GM12878 (cell line): ENCODE data around the gene TNK1.

Source experiments
- CEBPB ChIP-seq, 2 experiments: fragments of 150-350 bp in 1 of 2; IDR thresholded peaks; 2 replicates each; pipeline ENCODE4 v1.6.1; 2012 to 2014; ENCODE audit warnings: low read depth in 2 of 2, low read length in 2 of 2, borderline replicate concordance in 1 of 2, inconsistent platforms in 1 of 2
- CREM ChIP-seq: IDR thresholded peaks from 2 replicates; pipeline ENCODE4 v1.6.1; 2014; ENCODE audit warnings: antibody characterized with exemption, low read depth
- CTCF ChIP-seq, 3 experiments: IDR thresholded peaks in 2 of 3; conservative IDR thresholded peaks in 1 of 3; 2 replicates each; pipeline ENCODE4 v1.5.1; 2011; ENCODE audit warnings: low read depth in 3 of 3, low read length in 3 of 3, mild to moderate bottlenecking in 3 of 3, control low read depth in 2 of 3, moderate library complexity in 2 of 3, inconsistent platforms in 1 of 3, mixed read lengths in 1 of 3; ENCODE audit not compliant: control insufficient read depth in 2 of 3, insufficient read depth in 1 of 3; ENCODE audit errors: extremely low read depth in 1 of 3
- DPF2 ChIP-seq: fragments of 450-650 bp; IDR thresholded peaks from 2 replicates; pipeline ENCODE4 v1.6.1; 2017; ENCODE audit warnings: mild to moderate bottlenecking
- EP300 ChIP-seq, 2 experiments: fragments of 150-350 bp in 1 of 2; IDR thresholded peaks; 2 replicates each; pipeline ENCODE4 v1.6.1; 2011 to 2012; ENCODE audit warnings: low read depth in 2 of 2, low read length in 2 of 2, borderline replicate concordance in 1 of 2, improper control_type of control experiment in 1 of 2, inconsistent platforms in 1 of 2; ENCODE audit not compliant: control insufficient read depth in 1 of 2
- NR2C1 ChIP-seq: fragments of 450-650 bp; IDR thresholded peaks from 2 replicates; pipeline ENCODE4 v1.6.1; 2017; ENCODE audit warnings: antibody characterized with exemption, mild to moderate bottlenecking, moderate library complexity
- NR2C2 ChIP-seq: IDR thresholded peaks from 2 replicates; pipeline ENCODE4 v1.6.1; 2011; ENCODE audit warnings: borderline replicate concordance, low read depth; ENCODE audit not compliant: control insufficient read depth, insufficient read length
- POLR2A ChIP-seq: IDR thresholded peaks from 2 replicates; pipeline ENCODE4 v1.6.1; 2011; ENCODE audit warnings: low read depth, mild to moderate bottlenecking, low read length
- SIN3A ChIP-seq: IDR thresholded peaks from 2 replicates; pipeline ENCODE4 v1.6.1; 2012; ENCODE audit warnings: low read depth, low read length, improper control_type of control experiment
- SMC3 ChIP-seq: IDR thresholded peaks from 2 replicates; pipeline ENCODE4 v1.6.1; 2011; ENCODE audit warnings: low read length, improper control_type of control experiment, borderline replicate concordance
- TF ChIP-seq, protein P1 (sequence below): IDR thresholded peaks from 2 replicates; pipeline ENCODE4 v1.6.1; 2012; ENCODE audit warnings: low read depth, low read length, improper control_type of control experiment

- TF ChIP-seq NR2C2: no peak
- no peak for TF ChIP-seq POLR2A
- no peak for TF ChIP-seq SMC3
- TF ChIP-seq CTCF (IDR thresholded peaks at IDR 0.05 in 2 of 3, conservative IDR thresholded peaks at IDR 0.05 in 1 of 3; ENCODE audit: control insufficient read depth in 2 of 3, extremely low read depth in 1 of 3, insufficient read depth in 1 of 3, low read depth in 3 of 3, low read length in 3 of 3): no peak
- no peak for TF ChIP-seq EP300 (IDR thresholded peaks at IDR 0.05; ENCODE audit: borderline replicate concordance in 1 of 2, control insufficient read depth in 1 of 2, low read depth in 2 of 2, low read length in 2 of 2)
- TF ChIP-seq, protein P1, sequence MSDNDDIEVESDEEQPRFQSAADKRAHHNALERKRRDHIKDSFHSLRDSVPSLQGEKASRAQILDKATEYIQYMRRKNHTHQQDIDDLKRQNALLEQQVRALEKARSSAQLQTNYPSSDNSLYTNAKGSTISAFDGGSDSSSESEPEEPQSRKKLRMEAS: no peak
- TF ChIP-seq CEBPB (IDR thresholded peaks at IDR 0.05; ENCODE audit: borderline replicate concordance in 1 of 2, low read depth in 2 of 2, low read length in 2 of 2): no peak
- no peak for TF ChIP-seq NR2C1
- TF ChIP-seq CREM: no peak
- TF ChIP-seq SIN3A: no peak
- TF ChIP-seq DPF2: no peak
Observed at GRCh38 chr17:7437950-7438614, 57.2 kb downstream of the TNK1 start.
